WTC11 (cell line): ENCODE data around the gene KCTD16. TPM values are rescaled to one million over a fixed set of nuclear protein-coding genes. Genes with fewer than 3 reads are reported as not detected.

Source experiments
- ATAC-seq: fragments of 200-7000 bp; cut with Tn5 transposase; 2 replicates; pipeline ENCODE4 v1.10.0; 2021; ENCODE audit warnings: mild to moderate bottlenecking, moderate library complexity
- CTCF ChIA-PET: fragments of 300-600 bp; sonication (Branson Sonifier 250); formaldehyde crosslinking; loops from one replicate; lab custom pipeline; 2021; ENCODE audit warnings: antibody characterized with exemption; lab: Charles Lee
- POLR2A ChIA-PET: fragments of 350-600 bp; sonication (Branson Sonifier 250); formaldehyde crosslinking; loops from one replicate; lab custom pipeline; 2021; ENCODE audit warnings: antibody characterized with exemption; lab: Charles Lee
- DNase-seq: peaks from one replicate; pipeline ENCODE4 v3.0.0; 2021; ENCODE audit warnings: low spot score
- H3K27ac Mint-ChIP-seq: 2 replicates; pipeline ENCODE4 v1.8.0; 2021; ENCODE audit warnings: mixed read lengths
- H3K27me3 Mint-ChIP-seq: 2 replicates; pipeline ENCODE4 v1.8.0; 2021; ENCODE audit warnings: low read depth, mild to moderate bottlenecking, moderate library complexity, mixed read lengths
- H3K36me3 Mint-ChIP-seq: 2 replicates; pipeline ENCODE4 v1.8.0; 2021; ENCODE audit warnings: mixed read lengths
- H3K4me1 Mint-ChIP-seq: 2 replicates; pipeline ENCODE4 v1.8.0; 2022; ENCODE audit warnings: mixed read lengths
- H3K4me3 Mint-ChIP-seq: 2 replicates; pipeline ENCODE4 v1.8.0; 2021; ENCODE audit warnings: mild to moderate bottlenecking, moderate library complexity, mixed read lengths
- H3K9me3 Mint-ChIP-seq: 2 replicates; pipeline ENCODE4 v1.8.0; 2021; ENCODE audit warnings: mixed read lengths
- ATF1 ChIP-seq: sonication (generic); formaldehyde crosslinking; IDR thresholded peaks from 2 replicates; pipeline ENCODE4 v1.8.1; 2023; ENCODE audit warnings: mild to moderate bottlenecking, moderate library complexity, missing genetic modification reagents
- ESRRA ChIP-seq: sonication (generic); formaldehyde crosslinking; IDR thresholded peaks from 2 replicates; pipeline ENCODE4 v1.8.1; 2022; ENCODE audit warnings: mild to moderate bottlenecking, missing genetic modification reagents, borderline replicate concordance
- HMGA2 ChIP-seq: fragments of 250-450 bp; sonication (Bioruptor Pico); IDR thresholded peaks from 2 replicates; pipeline ENCODE4 v1.4.0; 2021; ENCODE audit warnings: mild to moderate bottlenecking, moderate library complexity
- JAZF1 ChIP-seq: fragments of 250-450 bp; sonication (Bioruptor Pico); IDR thresholded peaks from 2 replicates; pipeline ENCODE4 v1.9.0; 2021; ENCODE audit warnings: moderate library complexity, mild to moderate bottlenecking, inconsistent platforms
- JUN ChIP-seq: sonication (generic); formaldehyde crosslinking; IDR thresholded peaks from 2 replicates; pipeline ENCODE4 v1.8.0; 2023; ENCODE audit warnings: mild to moderate bottlenecking, missing genetic modification reagents
- MXD4 ChIP-seq: fragments of 250-450 bp; sonication (Bioruptor Pico); IDR thresholded peaks from 2 replicates; pipeline ENCODE4 v1.8.0; 2021; ENCODE audit warnings: mild to moderate bottlenecking, moderate library complexity, borderline replicate concordance
- NR3C1 ChIP-seq: sonication (generic); formaldehyde crosslinking; conservative IDR thresholded peaks from 2 replicates; pipeline ENCODE4 v1.8.1; 2023; ENCODE audit warnings: low read depth, mild to moderate bottlenecking, missing genetic modification reagents
- PRRX2 ChIP-seq: fragments of 250-450 bp; sonication (Bioruptor Pico); IDR thresholded peaks from 2 replicates; pipeline ENCODE4 v1.8.0; 2021; ENCODE audit warnings: mild to moderate bottlenecking
- RORB ChIP-seq: fragments of 250-450 bp; sonication (Bioruptor Pico); IDR thresholded peaks from 2 replicates; pipeline ENCODE4 v1.9.0; 2021; ENCODE audit warnings: mild to moderate bottlenecking
- ZBTB21 ChIP-seq: sonication (generic); formaldehyde crosslinking; IDR thresholded peaks from 2 replicates; pipeline ENCODE4 v1.8.1; 2023; ENCODE audit warnings: mild to moderate bottlenecking, missing genetic modification reagents, borderline replicate concordance
- ZNF232 ChIP-seq: sonication (generic); formaldehyde crosslinking; IDR thresholded peaks from 2 replicates; pipeline ENCODE4 v1.8.0; 2022; ENCODE audit warnings: mild to moderate bottlenecking, missing genetic modification reagents
- ZNF396 ChIP-seq: fragments of 250-450 bp; sonication (Bioruptor Pico); IDR thresholded peaks from 2 replicates; pipeline ENCODE4 v1.8.0; 2021; ENCODE audit warnings: mild to moderate bottlenecking, moderate library complexity, borderline replicate concordance
- total RNA-seq: library from RNA; stranded (reverse); gene quantifications from 3 replicates; pipeline ENCODE4 v1.2.3, GENCODE V29; 2021
- TF ChIP-seq, protein P1 (sequence below): sonication (generic); formaldehyde crosslinking; IDR thresholded peaks from 2 replicates; pipeline ENCODE4 v1.8.1; 2023; ENCODE audit warnings: mild to moderate bottlenecking, moderate library complexity, missing genetic modification reagents
- TF ChIP-seq, protein P2 (sequence below): sonication (generic); formaldehyde crosslinking; IDR thresholded peaks from 2 replicates; pipeline ENCODE4 v1.8.1; 2022; ENCODE audit warnings: missing genetic modification reagents, borderline replicate concordance
- TF ChIP-seq, protein P3 (sequence below): sonication (generic); formaldehyde crosslinking; IDR thresholded peaks from 2 replicates; pipeline ENCODE4 v1.8.0; 2022; ENCODE audit warnings: mild to moderate bottlenecking, missing genetic modification reagents
- TF ChIP-seq, protein P4 (sequence below): sonication (generic); formaldehyde crosslinking; IDR thresholded peaks from 2 replicates; pipeline ENCODE4 v1.8.1; 2023; ENCODE audit warnings: mild to moderate bottlenecking, missing genetic modification reagents, moderate library complexity
- TF ChIP-seq, protein P5 (sequence below): fragments of 250-450 bp; sonication (Bioruptor Pico); IDR thresholded peaks from 2 replicates; pipeline ENCODE4 v1.9.0; 2021; ENCODE audit warnings: mild to moderate bottlenecking
- TF ChIP-seq, protein P6 (sequence below): sonication (generic); formaldehyde crosslinking; IDR thresholded peaks from 2 replicates; pipeline ENCODE4 v1.8.1; 2022; ENCODE audit warnings: low read depth, missing genetic modification reagents, borderline replicate concordance
- TF ChIP-seq, protein P7 (sequence below): sonication (generic); formaldehyde crosslinking; IDR thresholded peaks from 2 replicates; pipeline ENCODE4 v1.8.0; 2023; ENCODE audit warnings: missing genetic modification reagents, mild to moderate bottlenecking, borderline replicate concordance

Gene KCTD16
- total RNA-seq, 1 experiment from 2014 or later, result 0.20 TPM

DNA sequence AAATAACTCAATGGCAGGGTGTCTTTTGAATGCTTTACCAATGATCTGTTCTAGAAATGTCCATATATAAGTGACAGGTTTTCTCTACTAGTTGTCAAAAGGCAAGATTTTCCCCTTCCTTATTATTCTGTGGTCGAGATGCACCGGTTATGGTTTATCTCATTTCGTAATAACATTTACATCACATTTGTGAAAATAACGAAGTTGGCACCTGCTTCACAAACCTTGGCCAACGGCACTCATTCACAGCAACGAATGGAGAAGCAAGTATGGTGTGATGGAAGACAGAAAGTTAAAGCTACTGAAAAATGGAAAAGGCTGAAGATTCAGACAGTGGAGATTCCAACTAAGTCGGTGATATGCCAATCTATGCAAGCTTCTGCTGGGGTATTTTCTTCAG, 235.8 kb downstream of the KCTD16 start (continued):
- no peak for TF ChIP-seq PRRX2 (CRISPR knock-in tag)
- TF ChIP-seq, protein P1, sequence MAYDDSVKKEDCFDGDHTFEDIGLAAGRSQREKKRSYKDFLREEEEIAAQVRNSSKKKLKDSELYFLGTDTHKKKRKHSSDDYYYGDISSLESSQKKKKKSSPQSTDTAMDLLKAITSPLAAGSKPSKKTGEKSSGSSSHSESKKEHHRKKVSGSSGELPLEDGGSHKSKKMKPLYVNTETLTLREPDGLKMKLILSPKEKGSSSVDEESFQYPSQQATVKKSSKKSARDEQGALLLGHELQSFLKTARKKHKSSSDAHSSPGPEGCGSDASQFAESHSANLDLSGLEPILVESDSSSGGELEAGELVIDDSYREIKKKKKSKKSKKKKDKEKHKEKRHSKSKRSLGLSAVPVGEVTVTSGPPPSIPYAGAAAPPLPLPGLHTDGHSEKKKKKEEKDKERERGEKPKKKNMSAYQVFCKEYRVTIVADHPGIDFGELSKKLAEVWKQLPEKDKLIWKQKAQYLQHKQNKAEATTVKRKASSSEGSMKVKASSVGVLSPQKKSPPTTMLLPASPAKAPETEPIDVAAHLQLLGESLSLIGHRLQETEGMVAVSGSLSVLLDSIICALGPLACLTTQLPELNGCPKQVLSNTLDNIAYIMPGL (CRISPR knock-in tag), result no peak
- no peak for TF ChIP-seq JUN (CRISPR knock-in tag)
- TF ChIP-seq ESRRA, result no peak
- TF ChIP-seq, protein P2, sequence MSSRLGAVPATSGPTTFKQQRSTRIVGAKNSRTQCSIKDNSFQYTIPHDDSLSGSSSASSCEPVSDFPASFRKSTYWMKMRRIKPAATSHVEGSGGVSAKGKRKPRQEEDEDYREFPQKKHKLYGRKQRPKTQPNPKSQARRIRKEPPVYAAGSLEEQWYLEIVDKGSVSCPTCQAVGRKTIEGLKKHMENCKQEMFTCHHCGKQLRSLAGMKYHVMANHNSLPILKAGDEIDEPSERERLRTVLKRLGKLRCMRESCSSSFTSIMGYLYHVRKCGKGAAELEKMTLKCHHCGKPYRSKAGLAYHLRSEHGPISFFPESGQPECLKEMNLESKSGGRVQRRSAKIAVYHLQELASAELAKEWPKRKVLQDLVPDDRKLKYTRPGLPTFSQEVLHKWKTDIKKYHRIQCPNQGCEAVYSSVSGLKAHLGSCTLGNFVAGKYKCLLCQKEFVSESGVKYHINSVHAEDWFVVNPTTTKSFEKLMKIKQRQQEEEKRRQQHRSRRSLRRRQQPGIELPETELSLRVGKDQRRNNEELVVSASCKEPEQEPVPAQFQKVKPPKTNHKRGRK (CRISPR knock-in tag), result no peak

DNA sequence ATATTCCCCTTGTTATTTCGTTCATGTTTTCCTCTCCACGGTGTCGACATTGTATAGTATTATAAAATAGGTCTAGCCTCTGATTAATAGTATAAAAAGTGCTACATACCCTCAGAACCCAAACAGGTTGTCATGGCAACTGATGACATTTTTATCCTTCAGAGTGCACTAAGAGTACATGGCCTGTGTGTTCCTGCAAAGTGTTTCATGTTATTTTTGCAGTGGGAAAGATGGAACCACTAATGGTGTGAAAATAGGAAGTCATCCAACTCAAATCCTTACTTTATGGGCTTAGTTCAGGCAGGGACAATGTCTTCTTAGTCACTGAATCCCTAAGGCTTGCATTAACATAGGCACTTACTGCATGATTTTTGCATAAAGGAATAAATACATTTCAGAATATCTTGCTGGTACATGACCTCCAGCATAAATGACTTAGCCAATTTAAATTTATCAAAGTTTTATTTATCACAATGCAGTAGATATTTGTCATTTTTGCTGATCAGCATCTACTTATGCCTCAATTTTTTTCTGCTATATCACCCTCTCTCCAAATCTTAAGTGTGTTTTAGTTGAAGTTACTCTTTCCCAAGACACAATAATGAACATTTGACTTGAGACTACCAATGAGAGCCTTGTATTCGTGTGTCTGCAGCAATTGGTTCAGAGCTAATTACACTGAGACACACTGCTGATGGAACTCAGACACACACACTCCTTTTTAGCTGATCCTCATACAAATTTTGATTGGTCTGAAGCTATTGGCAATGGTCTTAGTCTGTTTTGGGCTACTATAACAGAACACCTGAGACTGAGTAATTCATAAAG, 243.7 kb downstream of the KCTD16 start:
- peaks cover 28% of the 10 kb centered on the region for H3K9me3 Mint-ChIP-seq
- POLR2A ChIA-PET, result no interaction called here

More for the DNA sequence above, 243.7 kb downstream of the KCTD16 start:
- CTCF ChIA-PET, result no interaction called here
- no peak for DNase-seq
- no peak for ATAC-seq
- no peak overlapping the region for H3K4me3 Mint-ChIP-seq
- no peak overlapping the region for H3K27ac Mint-ChIP-seq
- H3K27me3 Mint-ChIP-seq, result no peaks in the 10 kb centered on the region; the same call in 1 of the 2 replicates
- H3K36me3 Mint-ChIP-seq, result peaks cover 9% of the 10 kb centered on the region
- H3K4me1 Mint-ChIP-seq, result no peaks in the 10 kb centered on the region
- no peak for TF ChIP-seq ZNF232 (CRISPR knock-in tag)
- TF ChIP-seq NR3C1 (CRISPR knock-in tag), result no peak
- TF ChIP-seq, protein P1 (CRISPR knock-in tag), result no peak
- no peak for TF ChIP-seq HMGA2
- no peak for TF ChIP-seq RORB (CRISPR knock-in tag)
- TF ChIP-seq, protein P3, sequence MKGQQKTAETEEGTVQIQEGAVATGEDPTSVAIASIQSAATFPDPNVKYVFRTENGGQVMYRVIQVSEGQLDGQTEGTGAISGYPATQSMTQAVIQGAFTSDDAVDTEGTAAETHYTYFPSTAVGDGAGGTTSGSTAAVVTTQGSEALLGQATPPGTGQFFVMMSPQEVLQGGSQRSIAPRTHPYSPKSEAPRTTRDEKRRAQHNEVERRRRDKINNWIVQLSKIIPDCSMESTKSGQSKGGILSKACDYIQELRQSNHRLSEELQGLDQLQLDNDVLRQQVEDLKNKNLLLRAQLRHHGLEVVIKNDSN (CRISPR knock-in tag), result no peak
- TF ChIP-seq, protein P4, sequence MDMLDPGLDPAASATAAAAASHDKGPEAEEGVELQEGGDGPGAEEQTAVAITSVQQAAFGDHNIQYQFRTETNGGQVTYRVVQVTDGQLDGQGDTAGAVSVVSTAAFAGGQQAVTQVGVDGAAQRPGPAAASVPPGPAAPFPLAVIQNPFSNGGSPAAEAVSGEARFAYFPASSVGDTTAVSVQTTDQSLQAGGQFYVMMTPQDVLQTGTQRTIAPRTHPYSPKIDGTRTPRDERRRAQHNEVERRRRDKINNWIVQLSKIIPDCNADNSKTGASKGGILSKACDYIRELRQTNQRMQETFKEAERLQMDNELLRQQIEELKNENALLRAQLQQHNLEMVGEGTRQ (CRISPR knock-in tag), result no peak
- TF ChIP-seq, protein P5, sequence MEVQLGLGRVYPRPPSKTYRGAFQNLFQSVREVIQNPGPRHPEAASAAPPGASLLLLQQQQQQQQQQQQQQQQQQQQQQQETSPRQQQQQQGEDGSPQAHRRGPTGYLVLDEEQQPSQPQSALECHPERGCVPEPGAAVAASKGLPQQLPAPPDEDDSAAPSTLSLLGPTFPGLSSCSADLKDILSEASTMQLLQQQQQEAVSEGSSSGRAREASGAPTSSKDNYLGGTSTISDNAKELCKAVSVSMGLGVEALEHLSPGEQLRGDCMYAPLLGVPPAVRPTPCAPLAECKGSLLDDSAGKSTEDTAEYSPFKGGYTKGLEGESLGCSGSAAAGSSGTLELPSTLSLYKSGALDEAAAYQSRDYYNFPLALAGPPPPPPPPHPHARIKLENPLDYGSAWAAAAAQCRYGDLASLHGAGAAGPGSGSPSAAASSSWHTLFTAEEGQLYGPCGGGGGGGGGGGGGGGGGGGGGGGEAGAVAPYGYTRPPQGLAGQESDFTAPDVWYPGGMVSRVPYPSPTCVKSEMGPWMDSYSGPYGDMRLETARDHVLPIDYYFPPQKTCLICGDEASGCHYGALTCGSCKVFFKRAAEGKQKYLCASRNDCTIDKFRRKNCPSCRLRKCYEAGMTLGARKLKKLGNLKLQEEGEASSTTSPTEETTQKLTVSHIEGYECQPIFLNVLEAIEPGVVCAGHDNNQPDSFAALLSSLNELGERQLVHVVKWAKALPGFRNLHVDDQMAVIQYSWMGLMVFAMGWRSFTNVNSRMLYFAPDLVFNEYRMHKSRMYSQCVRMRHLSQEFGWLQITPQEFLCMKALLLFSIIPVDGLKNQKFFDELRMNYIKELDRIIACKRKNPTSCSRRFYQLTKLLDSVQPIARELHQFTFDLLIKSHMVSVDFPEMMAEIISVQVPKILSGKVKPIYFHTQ (CRISPR knock-in tag), result no peak
- TF ChIP-seq ATF1 (CRISPR knock-in tag), result no peak
- no peak for TF ChIP-seq JAZF1 (CRISPR knock-in tag)
- TF ChIP-seq, protein P6, sequence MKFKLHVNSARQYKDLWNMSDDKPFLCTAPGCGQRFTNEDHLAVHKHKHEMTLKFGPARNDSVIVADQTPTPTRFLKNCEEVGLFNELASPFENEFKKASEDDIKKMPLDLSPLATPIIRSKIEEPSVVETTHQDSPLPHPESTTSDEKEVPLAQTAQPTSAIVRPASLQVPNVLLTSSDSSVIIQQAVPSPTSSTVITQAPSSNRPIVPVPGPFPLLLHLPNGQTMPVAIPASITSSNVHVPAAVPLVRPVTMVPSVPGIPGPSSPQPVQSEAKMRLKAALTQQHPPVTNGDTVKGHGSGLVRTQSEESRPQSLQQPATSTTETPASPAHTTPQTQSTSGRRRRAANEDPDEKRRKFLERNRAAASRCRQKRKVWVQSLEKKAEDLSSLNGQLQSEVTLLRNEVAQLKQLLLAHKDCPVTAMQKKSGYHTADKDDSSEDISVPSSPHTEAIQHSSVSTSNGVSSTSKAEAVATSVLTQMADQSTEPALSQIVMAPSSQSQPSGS, result no peak
- no peak for TF ChIP-seq MXD4 (CRISPR knock-in tag)
- TF ChIP-seq, protein P7, sequence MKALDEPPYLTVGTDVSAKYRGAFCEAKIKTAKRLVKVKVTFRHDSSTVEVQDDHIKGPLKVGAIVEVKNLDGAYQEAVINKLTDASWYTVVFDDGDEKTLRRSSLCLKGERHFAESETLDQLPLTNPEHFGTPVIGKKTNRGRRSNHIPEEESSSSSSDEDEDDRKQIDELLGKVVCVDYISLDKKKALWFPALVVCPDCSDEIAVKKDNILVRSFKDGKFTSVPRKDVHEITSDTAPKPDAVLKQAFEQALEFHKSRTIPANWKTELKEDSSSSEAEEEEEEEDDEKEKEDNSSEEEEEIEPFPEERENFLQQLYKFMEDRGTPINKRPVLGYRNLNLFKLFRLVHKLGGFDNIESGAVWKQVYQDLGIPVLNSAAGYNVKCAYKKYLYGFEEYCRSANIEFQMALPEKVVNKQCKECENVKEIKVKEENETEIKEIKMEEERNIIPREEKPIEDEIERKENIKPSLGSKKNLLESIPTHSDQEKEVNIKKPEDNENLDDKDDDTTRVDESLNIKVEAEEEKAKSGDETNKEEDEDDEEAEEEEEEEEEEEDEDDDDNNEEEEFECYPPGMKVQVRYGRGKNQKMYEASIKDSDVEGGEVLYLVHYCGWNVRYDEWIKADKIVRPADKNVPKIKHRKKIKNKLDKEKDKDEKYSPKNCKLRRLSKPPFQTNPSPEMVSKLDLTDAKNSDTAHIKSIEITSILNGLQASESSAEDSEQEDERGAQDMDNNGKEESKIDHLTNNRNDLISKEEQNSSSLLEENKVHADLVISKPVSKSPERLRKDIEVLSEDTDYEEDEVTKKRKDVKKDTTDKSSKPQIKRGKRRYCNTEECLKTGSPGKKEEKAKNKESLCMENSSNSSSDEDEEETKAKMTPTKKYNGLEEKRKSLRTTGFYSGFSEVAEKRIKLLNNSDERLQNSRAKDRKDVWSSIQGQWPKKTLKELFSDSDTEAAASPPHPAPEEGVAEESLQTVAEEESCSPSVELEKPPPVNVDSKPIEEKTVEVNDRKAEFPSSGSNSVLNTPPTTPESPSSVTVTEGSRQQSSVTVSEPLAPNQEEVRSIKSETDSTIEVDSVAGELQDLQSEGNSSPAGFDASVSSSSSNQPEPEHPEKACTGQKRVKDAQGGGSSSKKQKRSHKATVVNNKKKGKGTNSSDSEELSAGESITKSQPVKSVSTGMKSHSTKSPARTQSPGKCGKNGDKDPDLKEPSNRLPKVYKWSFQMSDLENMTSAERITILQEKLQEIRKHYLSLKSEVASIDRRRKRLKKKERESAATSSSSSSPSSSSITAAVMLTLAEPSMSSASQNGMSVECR (CRISPR knock-in tag), result no peak
- no peak for TF ChIP-seq ZNF396
- no peak for TF ChIP-seq PRRX2 (CRISPR knock-in tag)
- no peak for TF ChIP-seq ZBTB21 (CRISPR knock-in tag)
- TF ChIP-seq, all 79 proteins: peak for 0
